ENCODE results near the gene PRF1. TPM values are rescaled to one million over a fixed set of nuclear protein-coding genes. Genes with fewer than 3 reads are reported as not detected.
A peak's percentile ranks its signal among the peaks of the same experiment; 100 is the strongest.

PRF1 gene
- total RNA-seq, 4 donors from 2014 or later = 0.26 to 7.3 (median 6.5) TPM

GRCh38 chr10:70605161-70605560 lies 2.6 kb upstream of the PRF1 start:
- H3K4me1 ChIP-seq = no peaks in the 10 kb centered on the region
- 44 to 47% methylated on average over 2 of the region's 2 CpGs for WGBS, 2 donors
- TF ChIP-seq POLR2A (IDR thresholded peaks at IDR 0.05) (no peak), CTCF (IDR thresholded peaks at IDR 0.05) (no peak)
- H3K4me3 ChIP-seq = no peak overlapping the region
- no peak overlapping the region for H3K27ac ChIP-seq
- intact Hi-C loops (cut with DNase I) = no loop called here
- no peaks in the 10 kb centered on the region for H3K36me3 ChIP-seq
- no peak for DNase-seq
- no peaks in the 10 kb centered on the region for H3K9me3 ChIP-seq
- no peaks in the 10 kb centered on the region for H3K27me3 ChIP-seq

- no peaks in the 10 kb centered on the region for H3K9me3 ChIP-seq
- H3K4me3 ChIP-seq = no peak overlapping the region
- H3K36me3 ChIP-seq = no peaks in the 10 kb centered on the region
- no peaks in the 10 kb centered on the region for H3K4me1 ChIP-seq
- 78 to 83% methylated on average over 4 of the region's 4 CpGs for WGBS, 2 donors
- intact Hi-C loops (cut with DNase I) = no loop called here
- no peak for DNase-seq
- TF ChIP-seq CTCF (IDR thresholded peaks at IDR 0.05) (no peak), POLR2A (IDR thresholded peaks at IDR 0.05) (no peak)
- H3K27ac ChIP-seq = peak overlapping the region in 1 of 4 donors; percentile 25
- no peaks in the 10 kb centered on the region for H3K27me3 ChIP-seq
These were observed 1.6 kb upstream of the PRF1 start for GRCh38 chr10:70604106-70604505.

- intact Hi-C loops (cut with DNase I) = no loop called here
- Histone ChIP-seq H3K27ac (peak overlapping the region in 2 of 4 donors; percentile 25 to 28), H3K27me3 (no peaks in the 10 kb centered on the region), H3K36me3 (no peaks in the 10 kb centered on the region), H3K4me3 (no peak overlapping the region), H3K9me3 (no peaks in the 10 kb centered on the region), H3K4me1 (no peaks in the 10 kb centered on the region)
- TF ChIP-seq CTCF (IDR thresholded peaks at IDR 0.05) = no peak
- TF ChIP-seq POLR2A (IDR thresholded peaks at IDR 0.05) = no peak
- DNase-seq = no peak
- 82 to 83% methylated on average over 3 to 4 of the region's 7 CpGs for WGBS, 2 donors
These were observed 884 bp upstream of the PRF1 start for GRCh38 chr10:70603449-70603801.

- Histone ChIP-seq H3K4me3 (peak overlapping the region in 1 of 4 donors; percentile 35), H3K27ac (peak overlapping the region in 1 of 4 donors; percentile 36)
- TF ChIP-seq CTCF (IDR thresholded peaks at IDR 0.05) = no peak
- no peak for TF ChIP-seq POLR2A (IDR thresholded peaks at IDR 0.05)
These were observed 795 bp downstream of the PRF1 start for GRCh38 chr10:70601746-70602145.

GRCh38 chr10:70600512-70601395 lies 1.8 kb downstream of the PRF1 start:
- WGBS, 2 donors = 100% methylated on average over 2 of the region's 24 CpGs

More at GRCh38 chr10:70601746-70602145, 795 bp downstream of the PRF1 start:
- WGBS, 2 donors = 31 to 60% methylated on average over 2 of the region's 5 CpGs
- peaks cover 0 to 7% (median 0%) of the 10 kb centered on the region in 3 donors for H3K4me1 ChIP-seq
- no peaks in the 10 kb centered on the region for H3K36me3 ChIP-seq
- no peak for DNase-seq
- no peaks in the 10 kb centered on the region for H3K9me3 ChIP-seq
- intact Hi-C loops (cut with DNase I) = no loop called here
- H3K27me3 ChIP-seq = no peaks in the 10 kb centered on the region

More at GRCh38 chr10:70600512-70601395, 1.8 kb downstream of the PRF1 start:
- Histone ChIP-seq H3K27ac (no peak overlapping the region), H3K36me3 (no peaks in the 10 kb centered on the region), H3K4me3 (peak overlapping the region in 1 of 4 donors; percentile 35), H3K4me1 (peaks cover 0 to 12% (median 0%) of the 10 kb centered on the region in 3 donors), H3K27me3 (no peaks in the 10 kb centered on the region), H3K9me3 (no peaks in the 10 kb centered on the region)
- intact Hi-C loops (cut with DNase I) = no loop called here
- TF ChIP-seq POLR2A (IDR thresholded peaks at IDR 0.05) (no peak), CTCF (IDR thresholded peaks at IDR 0.05) (no peak)
- DNase-seq = no peak

Measured in esophagus squamous epithelium (tissue), 5 donors.